GM06990 (cell line): Measurements from ENCODE around the gene HHIPL2.

Source experiments
- DNase-seq: peaks from one replicate; pipeline ENCODE4 v3.0.0-alpha.2; 2011; ENCODE audit not compliant: insufficient read length; ENCODE audit errors: extremely low read depth
- H3K27me3 ChIP-seq: replicated peaks from 2 replicates; pipeline ENCODE4 v1.6.0; 2011; ENCODE audit warnings: low read length; ENCODE audit not compliant: control insufficient read depth, insufficient read depth
- H3K36me3 ChIP-seq: 2 replicates; pipeline ENCODE4 v1.5.1; 2011; ENCODE audit warnings: low read length; ENCODE audit not compliant: control insufficient read depth, insufficient read depth
- H3K4me3 ChIP-seq: replicated peaks from 2 replicates; pipeline ENCODE4 v1.5.1; 2011; ENCODE audit warnings: low read depth, mild to moderate bottlenecking, control low read depth, low read length
- TF ChIP-seq, protein P1 (sequence below): IDR thresholded peaks from 2 replicates; pipeline ENCODE4 v1.5.1; 2011; ENCODE audit warnings: low read length, control low read depth, mild to moderate bottlenecking, inconsistent platforms; ENCODE audit not compliant: insufficient read depth, poor library complexity, severe bottlenecking

The HHIPL2 gene

DNA sequence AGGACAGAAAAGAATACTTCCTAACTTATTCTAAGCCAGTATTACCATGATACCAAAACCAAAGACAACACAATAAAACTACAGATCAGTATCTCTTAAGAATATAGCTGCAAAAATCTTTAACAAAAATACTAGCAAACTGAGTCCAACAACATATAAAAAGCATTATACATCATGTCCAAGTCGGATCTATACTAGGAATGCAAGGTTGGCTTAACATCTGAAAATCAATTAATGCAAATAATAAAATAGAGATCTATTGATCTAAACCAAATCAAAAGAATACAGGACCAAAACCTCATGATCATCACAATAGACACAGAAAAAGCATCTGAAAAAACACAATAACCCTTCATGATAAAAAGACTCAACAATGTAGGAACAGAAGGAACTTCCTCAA lies 22.9 kb upstream of the HHIPL2 start:
- TF ChIP-seq, protein P1, sequence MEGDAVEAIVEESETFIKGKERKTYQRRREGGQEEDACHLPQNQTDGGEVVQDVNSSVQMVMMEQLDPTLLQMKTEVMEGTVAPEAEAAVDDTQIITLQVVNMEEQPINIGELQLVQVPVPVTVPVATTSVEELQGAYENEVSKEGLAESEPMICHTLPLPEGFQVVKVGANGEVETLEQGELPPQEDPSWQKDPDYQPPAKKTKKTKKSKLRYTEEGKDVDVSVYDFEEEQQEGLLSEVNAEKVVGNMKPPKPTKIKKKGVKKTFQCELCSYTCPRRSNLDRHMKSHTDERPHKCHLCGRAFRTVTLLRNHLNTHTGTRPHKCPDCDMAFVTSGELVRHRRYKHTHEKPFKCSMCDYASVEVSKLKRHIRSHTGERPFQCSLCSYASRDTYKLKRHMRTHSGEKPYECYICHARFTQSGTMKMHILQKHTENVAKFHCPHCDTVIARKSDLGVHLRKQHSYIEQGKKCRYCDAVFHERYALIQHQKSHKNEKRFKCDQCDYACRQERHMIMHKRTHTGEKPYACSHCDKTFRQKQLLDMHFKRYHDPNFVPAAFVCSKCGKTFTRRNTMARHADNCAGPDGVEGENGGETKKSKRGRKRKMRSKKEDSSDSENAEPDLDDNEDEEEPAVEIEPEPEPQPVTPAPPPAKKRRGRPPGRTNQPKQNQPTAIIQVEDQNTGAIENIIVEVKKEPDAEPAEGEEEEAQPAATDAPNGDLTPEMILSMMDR = no peak
- DNase-seq = no peak
- H3K4me3 ChIP-seq = no peak overlapping the region
- no peaks in the 10 kb centered on the region for H3K27me3 ChIP-seq
- peaks cover 2% of the 10 kb centered on the region for H3K36me3 ChIP-seq

DNA sequence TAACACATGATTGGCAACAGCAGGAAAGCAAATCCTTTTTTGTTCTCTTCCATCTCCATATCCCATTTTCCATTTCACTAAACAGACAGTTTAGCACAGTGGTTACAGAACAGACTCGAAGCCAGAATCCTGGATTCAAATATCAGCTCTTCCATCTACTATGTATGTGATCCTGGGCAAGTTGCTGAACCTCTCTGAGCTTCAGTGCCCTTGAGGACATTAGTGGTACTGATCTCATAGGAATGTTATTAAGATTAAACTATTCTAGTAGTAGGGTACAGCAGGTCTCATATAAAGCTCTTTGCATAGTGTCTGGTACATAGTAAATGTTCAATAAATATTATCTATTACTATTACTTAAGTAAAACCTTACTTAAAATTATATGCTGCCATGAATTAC lies 13.8 kb upstream of the HHIPL2 start:
- Histone ChIP-seq H3K36me3 (no peaks in the 10 kb centered on the region; the same call in 1 of the 2 replicates), H3K27me3 (no peaks in the 10 kb centered on the region), H3K4me3 (no peak overlapping the region)
- TF ChIP-seq, protein P1 = no peak
- no peak for DNase-seq

DNA sequence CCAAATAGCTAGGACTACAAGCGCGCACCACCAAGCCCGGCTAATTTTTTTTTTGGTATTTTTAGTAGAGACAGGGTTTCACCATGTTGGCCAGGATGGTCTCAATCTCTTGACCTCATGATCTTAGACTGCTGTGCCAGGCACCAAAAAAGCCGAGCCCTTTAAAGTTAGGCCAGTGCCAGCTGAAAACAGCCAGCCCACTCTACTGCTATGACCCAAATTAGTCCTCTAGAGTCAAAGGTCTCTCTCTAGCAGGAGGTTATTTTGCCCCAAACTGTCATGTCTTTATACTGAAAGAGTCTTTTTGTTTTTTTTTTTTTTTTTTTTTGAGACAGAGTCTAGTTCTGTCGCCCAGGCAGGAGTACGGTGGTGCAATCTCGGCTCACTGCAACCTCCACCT lies 9.7 kb upstream of the HHIPL2 start:
- no peak for DNase-seq
- Histone ChIP-seq H3K4me3 (no peak overlapping the region), H3K27me3 (no peaks in the 10 kb centered on the region), H3K36me3 (no peaks in the 10 kb centered on the region; the same call in 1 of the 2 replicates)
- TF ChIP-seq, protein P1 = no peak

DNA sequence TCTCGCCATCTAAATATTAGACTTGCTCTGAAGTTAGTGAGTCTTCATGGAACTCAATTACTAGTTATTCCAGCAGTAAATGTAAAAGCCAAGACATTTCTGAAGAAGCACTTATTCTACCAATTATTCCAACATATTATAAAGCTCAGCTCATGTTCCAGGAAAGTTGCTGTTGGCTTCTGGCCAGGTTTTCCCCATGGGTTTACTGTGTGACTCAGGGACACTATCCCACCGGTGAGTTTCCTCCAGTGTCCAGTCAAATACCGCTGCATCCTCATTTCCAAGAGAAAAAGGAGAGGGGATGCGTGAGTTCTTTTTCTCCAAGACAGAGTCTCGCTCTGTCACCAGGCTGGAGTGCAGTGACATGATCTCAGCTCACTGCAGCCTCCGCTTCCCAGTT lies 9.2 kb upstream of the HHIPL2 start:
- H3K27me3 ChIP-seq = no peaks in the 10 kb centered on the region
- TF ChIP-seq, protein P1 = no peak
- no peak for DNase-seq
- no peaks in the 10 kb centered on the region; the same call in 1 of the 2 replicates for H3K36me3 ChIP-seq
- no peak overlapping the region for H3K4me3 ChIP-seq

DNA sequence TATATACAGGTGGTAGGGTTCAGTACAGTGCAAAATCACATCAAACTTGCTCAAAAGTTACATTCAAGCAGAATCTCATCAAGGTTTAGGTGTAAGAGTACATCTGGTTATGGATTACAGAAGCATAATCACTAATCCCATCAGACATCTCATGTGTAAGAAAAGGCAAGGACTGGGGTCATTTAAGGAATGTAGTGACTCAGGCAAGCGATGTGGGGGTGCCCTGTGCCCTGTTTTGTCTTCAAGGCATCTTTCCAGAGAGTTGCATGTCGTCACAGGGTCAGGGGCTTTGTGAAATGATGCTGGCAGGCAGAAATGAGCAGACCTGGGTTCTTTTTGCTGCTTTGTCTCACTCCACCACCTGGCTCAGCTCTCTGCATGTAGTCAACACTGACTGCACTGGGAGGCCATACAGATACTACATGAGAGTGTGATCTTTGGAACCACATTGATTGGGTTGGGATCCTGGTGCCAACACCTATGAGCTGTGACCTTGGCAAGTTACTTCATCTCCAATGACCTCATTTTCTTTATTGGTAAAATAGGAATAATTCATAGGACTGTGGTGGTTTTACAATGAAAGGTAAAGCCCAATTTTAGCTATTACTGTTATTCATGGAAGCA lies 8.2 kb upstream of the HHIPL2 start:
- Histone ChIP-seq H3K27me3 (no peaks in the 10 kb centered on the region), H3K4me3 (no peak overlapping the region), H3K36me3 (no peaks in the 10 kb centered on the region; the same call in 1 of the 2 replicates)
- TF ChIP-seq, protein P1 = no peak
- no peak for DNase-seq

DNA sequence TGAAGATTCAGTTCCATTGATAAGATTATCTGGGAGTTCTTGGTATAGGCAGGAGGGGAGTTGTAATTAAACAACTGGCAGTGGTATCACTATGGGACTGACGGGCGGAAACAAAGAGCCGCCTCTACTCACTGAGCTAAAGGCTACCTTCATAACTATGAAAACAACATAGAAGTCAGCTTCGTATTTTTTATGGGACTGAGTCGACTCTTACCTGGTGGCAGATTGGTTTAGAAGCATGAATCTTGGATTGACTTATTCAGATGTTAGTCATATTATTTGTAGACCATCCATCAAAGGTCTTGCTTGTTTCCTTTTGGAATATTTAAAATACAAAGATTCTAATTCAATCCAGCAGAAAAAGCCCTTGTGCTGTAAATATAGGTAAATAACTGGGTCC lies 6.3 kb upstream of the HHIPL2 start:
- Histone ChIP-seq H3K4me3 (no peak overlapping the region), H3K27me3 (no peaks in the 10 kb centered on the region), H3K36me3 (no peaks in the 10 kb centered on the region; the same call in 1 of the 2 replicates)
- no peak for DNase-seq
- TF ChIP-seq, protein P1 = no peak
